ENCODE measurements around the gene TGFBR1.

Gene TGFBR1

DNA sequence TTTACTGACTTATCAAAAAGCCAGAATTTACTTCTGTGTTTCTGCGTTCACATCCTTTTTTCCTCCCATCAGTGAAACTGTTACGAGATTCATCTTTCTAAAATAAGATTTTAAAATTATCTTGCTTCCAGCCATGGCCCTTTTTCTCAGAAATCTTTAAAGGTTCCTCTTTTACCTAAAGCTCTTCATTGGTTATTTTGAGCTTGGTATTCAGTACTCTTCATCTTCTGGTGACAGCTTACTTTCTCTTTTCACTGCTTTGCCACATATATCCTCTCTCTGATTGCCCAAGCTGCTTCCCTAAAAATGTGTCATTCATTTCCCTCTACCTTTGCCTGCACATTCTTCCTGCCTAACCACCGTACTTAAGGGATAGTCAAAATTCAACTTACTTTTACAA, 32.3 kb downstream of the TGFBR1 start:
- DNase-seq (ENCODE audit: low read depth in 2 of 2): no peak

DNA sequence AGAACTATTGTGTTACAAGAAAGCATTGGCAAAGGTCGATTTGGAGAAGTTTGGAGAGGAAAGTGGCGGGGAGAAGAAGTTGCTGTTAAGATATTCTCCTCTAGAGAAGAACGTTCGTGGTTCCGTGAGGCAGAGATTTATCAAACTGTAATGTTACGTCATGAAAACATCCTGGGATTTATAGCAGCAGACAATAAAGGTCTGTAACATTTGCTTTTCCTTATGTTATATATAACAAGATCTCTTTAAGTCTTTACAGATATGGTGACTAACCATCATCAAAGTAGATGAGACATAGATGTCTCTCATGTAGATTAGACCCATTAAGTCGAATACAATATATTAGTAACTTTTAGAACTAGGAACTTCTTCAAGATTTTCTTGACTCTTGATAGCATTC, 33.0 kb downstream of the TGFBR1 start:
- DNase-seq (ENCODE audit: low read depth in 2 of 2): no peak

- DNase-seq (ENCODE audit: low read depth in 2 of 2): no peak
Measured at GRCh38 chr9:99138424-99139284, 33.7 kb downstream of the TGFBR1 start.

- DNase-seq (ENCODE audit: low read depth in 2 of 2): no peak
Measured at GRCh38 chr9:99139868-99140267, 35.0 kb downstream of the TGFBR1 start.

GRCh38 chr9:99140685-99141314, 35.9 kb downstream of the TGFBR1 start:
- DNase-seq (ENCODE audit: low read depth in 2 of 2): no peak

DNA sequence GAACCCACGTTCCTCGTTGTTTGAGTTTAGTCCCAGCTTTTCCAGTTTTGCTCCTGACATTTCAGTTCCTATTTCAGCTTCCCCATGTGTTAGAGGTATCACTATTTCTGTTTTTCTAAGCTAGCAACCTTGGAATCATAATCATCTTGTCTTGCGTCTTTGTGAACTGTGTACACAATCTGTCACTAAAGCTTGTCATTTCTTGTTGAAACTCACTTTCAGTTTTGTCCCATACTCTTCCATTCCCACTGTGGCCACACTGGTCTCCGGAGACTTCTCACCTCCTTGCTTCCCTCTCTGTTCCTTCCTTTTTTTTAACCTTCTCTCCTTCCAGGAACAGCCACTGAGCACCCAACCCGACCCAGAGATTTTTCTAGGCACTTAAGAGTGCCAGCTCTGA, 36.9 kb downstream of the TGFBR1 start:
- no peak for DNase-seq (ENCODE audit: low read depth in 2 of 2)

GRCh38 chr9:99142275-99142674, 37.4 kb downstream of the TGFBR1 start:
- DNase-seq (ENCODE audit: low read depth in 2 of 2): no peak

DNA sequence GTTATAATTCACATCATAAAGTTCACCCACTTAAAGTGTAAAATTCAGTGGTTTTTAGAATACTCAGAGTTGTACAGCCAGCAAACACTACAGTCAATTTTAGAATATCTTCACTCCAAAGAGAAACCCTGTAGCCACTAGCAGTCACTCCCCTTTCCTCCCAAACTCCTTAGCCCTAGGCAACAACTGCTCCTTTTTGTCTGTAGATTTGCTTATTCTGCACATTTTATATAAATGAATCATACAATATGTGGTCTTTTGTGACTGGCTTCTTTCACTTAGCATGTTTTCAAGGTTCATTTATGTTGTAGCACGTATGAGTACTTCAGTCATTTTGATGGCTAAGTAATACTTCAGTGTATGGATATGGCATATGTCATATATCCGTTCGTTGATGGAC, 38.7 kb downstream of the TGFBR1 start:
- DNase-seq (ENCODE audit: low read depth in 2 of 2): no peak

GRCh38 chr9:99144966-99145365, 40.1 kb downstream of the TGFBR1 start:
- no peak for DNase-seq (ENCODE audit: low read depth in 2 of 2)

- no peak for DNase-seq (ENCODE audit: low read depth in 2 of 2)
Measured at GRCh38 chr9:99146574-99146973, 41.7 kb downstream of the TGFBR1 start.

- no peak for DNase-seq (ENCODE audit: low read depth in 2 of 2)
Measured at GRCh38 chr9:99147177-99147576, 42.3 kb downstream of the TGFBR1 start.

- no peak for DNase-seq (ENCODE audit: low read depth in 2 of 2)
Measured at GRCh38 chr9:99150451-99151171, 45.7 kb downstream of the TGFBR1 start.

GRCh38 chr9:99154356-99154755, 49.4 kb downstream of the TGFBR1 start:
- no peak for DNase-seq (ENCODE audit: low read depth in 2 of 2)

GRCh38 chr9:99155736-99156135, 50.8 kb downstream of the TGFBR1 start:
- no peak for DNase-seq (ENCODE audit: low read depth in 2 of 2)

GRCh38 chr9:99158629-99159028, 53.7 kb downstream of the TGFBR1 start:
- no peak for DNase-seq (ENCODE audit: low read depth in 2 of 2)

GRCh38 chr9:99160173-99160572, 55.3 kb downstream of the TGFBR1 start:
- DNase-seq (ENCODE audit: low read depth in 2 of 2): no peak

DNA sequence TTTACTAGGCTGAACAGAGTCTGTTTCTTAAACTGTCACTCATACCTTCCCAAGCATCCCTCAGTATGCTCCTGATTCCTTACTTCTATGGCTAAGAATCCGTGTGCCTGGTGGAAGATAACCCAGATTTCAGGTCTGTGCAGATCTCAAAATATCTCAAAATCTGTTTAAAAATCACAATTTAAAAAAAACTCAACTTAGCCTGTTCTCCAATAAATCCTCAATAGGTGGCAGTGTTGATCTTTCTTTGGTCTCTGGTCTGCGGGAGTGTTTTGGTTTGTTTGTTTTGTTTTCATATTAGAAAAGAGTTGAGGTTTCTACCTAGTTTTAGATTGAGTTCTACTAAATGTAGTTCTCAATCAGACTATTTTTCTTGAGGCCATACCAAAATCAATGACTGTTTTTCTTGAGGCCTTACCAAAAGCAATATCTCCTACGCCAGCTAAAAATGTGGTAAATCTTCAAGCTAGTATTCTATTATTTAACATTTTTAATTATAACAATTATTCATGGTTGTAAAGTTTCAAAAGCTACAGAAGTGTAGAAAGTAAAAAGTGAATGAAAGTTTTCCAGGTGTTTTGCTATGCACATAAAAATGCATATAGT, 57.9 kb downstream of the TGFBR1 start:
- no peak for DNase-seq (ENCODE audit: low read depth in 2 of 2)

GRCh38 chr9:99166149-99166548, 61.2 kb downstream of the TGFBR1 start:
- no peak for DNase-seq (ENCODE audit: low read depth in 2 of 2)

DNA sequence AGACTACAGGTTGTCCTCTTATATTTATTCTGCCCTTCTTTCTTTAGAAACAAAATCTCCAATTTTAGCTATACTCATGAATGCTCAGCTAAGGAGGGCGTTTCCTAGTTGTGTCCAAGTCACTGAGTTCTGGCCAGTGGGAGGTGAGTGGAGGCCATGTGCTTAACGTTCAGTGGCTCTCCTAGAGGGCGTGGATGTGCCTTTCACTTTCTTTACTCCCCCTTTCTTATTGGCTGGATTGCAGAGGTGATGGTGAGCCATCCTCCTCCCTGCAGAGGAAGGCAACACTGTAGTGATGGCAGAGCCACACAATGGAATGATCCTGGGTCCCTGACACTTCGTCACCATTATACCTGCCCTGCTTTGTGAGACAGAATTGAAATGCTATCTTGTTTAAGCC, 62.2 kb downstream of the TGFBR1 start:
- no peak for DNase-seq (ENCODE audit: low read depth in 2 of 2)

GRCh38 chr9:99167694-99168093, 62.8 kb downstream of the TGFBR1 start:
- DNase-seq (ENCODE audit: low read depth in 2 of 2): no peak

DNA sequence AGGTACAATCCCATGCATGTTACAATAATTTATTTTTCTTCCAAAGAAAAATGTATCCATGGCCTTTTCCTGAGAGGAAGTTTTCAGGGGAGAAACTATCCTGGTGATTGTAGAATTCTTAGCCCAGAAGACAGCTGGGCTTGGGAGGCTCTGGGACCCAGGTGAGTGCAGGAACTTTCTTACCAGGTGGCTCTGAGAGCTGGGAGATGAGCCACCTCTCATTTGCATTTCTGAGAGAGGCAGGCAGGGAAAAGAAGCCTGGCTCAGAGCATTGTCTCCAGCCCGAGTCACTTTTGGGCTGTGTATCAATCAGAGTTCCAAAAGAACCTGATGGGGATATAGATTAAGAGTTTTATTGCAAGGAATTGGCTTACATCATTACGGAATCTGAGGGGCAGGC, 64.2 kb downstream of the TGFBR1 start:
- DNase-seq (ENCODE audit: low read depth in 2 of 2): no peak
